Endothelial cell of umbilical vein (primary cell): Measurements from ENCODE around the gene GRAMD1A. TPM values are rescaled to one million over a fixed set of nuclear protein-coding genes. Genes with fewer than 3 reads are reported as not detected.

Source experiments
- BruUV-seq: library from RNA; stranded (reverse); fragments of 400-500 nt; replicated peaks from 2 replicates; lab custom pipeline; 2021; lab: Mats Ljungman, UMichigan
- CTCF ChIA-PET: fragments of 300-600, 350-600 bp; sonication (Branson Sonifier 250); formaldehyde crosslinking; loops from one replicate; lab custom pipeline; 2021; ENCODE audit warnings: antibody characterized with exemption, inconsistent platforms; lab: Charles Lee
- POLR2A ChIA-PET: fragments of 300-600, 350-600 bp; sonication (Branson Sonifier 250); formaldehyde crosslinking; loops from one replicate; lab custom pipeline; 2021; ENCODE audit warnings: antibody characterized with exemption, inconsistent platforms; lab: Charles Lee
- DNase-seq: peaks from one replicate; pipeline ENCODE4 v3.0.0-alpha.2; 2011; ENCODE audit warnings: low read depth, low spot score
- FAIRE-seq: peaks from 2 replicates; lab custom pipeline; 2011; peaks lifted over from hg19 to GRCh38; lab: Jason Lieb, UNC
- H2AFZ ChIP-seq: 2 replicates; pipeline ENCODE4 v1.6.0; 2012; ENCODE audit warnings: low read depth, low read length, control low read depth, inconsistent platforms
- H3K27ac ChIP-seq: 2 replicates; pipeline ENCODE4 v1.5.1; 2011; ENCODE audit warnings: low read depth, mild to moderate bottlenecking, control low read depth, low read length, moderate library complexity; ENCODE audit not compliant: insufficient read depth
- H3K27me3 ChIP-seq, 2 experiments: 2 replicates each; pipeline versions ENCODE4 v1.6.0 to v1.6.1; 2011; ENCODE audit warnings: low read length in 2 of 2, mixed read lengths in 1 of 2; ENCODE audit not compliant: control insufficient read depth in 2 of 2, insufficient read depth in 2 of 2
- H3K36me3 ChIP-seq, 2 experiments: 2 replicates in 1 of 2; 3 replicates in 1 of 2; pipeline ENCODE4 v1.5.1; 2011; ENCODE audit warnings: low read length in 2 of 2, mild to moderate bottlenecking in 1 of 2, moderate library complexity in 1 of 2; ENCODE audit not compliant: control insufficient read depth in 2 of 2, insufficient read depth in 2 of 2; ENCODE audit errors: extremely low read depth in 1 of 2
- H3K4me1 ChIP-seq: 3 replicates; pipeline ENCODE4 v1.5.1; 2011; ENCODE audit warnings: mild to moderate bottlenecking, low read length; ENCODE audit not compliant: control insufficient read depth, insufficient read depth; ENCODE audit errors: extremely low read depth
- H3K4me2 ChIP-seq: 2 replicates; pipeline ENCODE4 v1.6.1; 2011; ENCODE audit warnings: low read length, control low read depth, mixed read lengths; ENCODE audit not compliant: insufficient read depth
- H3K4me3 ChIP-seq, 3 experiments: fragments of 200-600 bp in 1 of 3; sonication (generic), shearing (Covaris generic) in 1 of 3; replicated peaks in 1 of 3; 2 replicates each; pipeline ENCODE4 v1.5.1; 2011 to 2016; ENCODE audit warnings: control low read depth in 3 of 3, low read length in 3 of 3, mild to moderate bottlenecking in 2 of 3, inconsistent platforms in 1 of 3, low read depth in 1 of 3, moderate library complexity in 1 of 3; ENCODE audit not compliant: insufficient read depth in 1 of 3
- H3K79me2 ChIP-seq: 2 replicates; pipeline ENCODE4 v1.6.0; 2012; ENCODE audit warnings: low read length, inconsistent platforms; ENCODE audit not compliant: control insufficient read depth, insufficient read depth
- H3K9ac ChIP-seq: replicated peaks from 2 replicates; pipeline ENCODE3; 2011; ENCODE audit warnings: low read length, control low read depth; ENCODE audit not compliant: insufficient read depth; ENCODE audit errors: extremely low read depth
- H3K9me1 ChIP-seq: replicated peaks from 3 replicates; pipeline ENCODE4 v1.6.0; 2011; ENCODE audit warnings: mild to moderate bottlenecking, low read length; ENCODE audit not compliant: control insufficient read depth, insufficient read depth; ENCODE audit errors: extremely low read depth
- H3K9me3 ChIP-seq: replicated peaks from 2 replicates; pipeline ENCODE4 v1.5.1; 2012; ENCODE audit warnings: low read length, inconsistent platforms; ENCODE audit not compliant: control insufficient read depth, insufficient read depth
- H4K20me1 ChIP-seq: replicated peaks from 2 replicates; pipeline ENCODE3; 2011; ENCODE audit warnings: mild to moderate bottlenecking, low read length; ENCODE audit not compliant: control insufficient read depth, insufficient read depth; ENCODE audit errors: extremely low read depth
- CTCF ChIP-seq, 2 donors: IDR thresholded peaks; 1 replicate in 1 of 2; 2 replicates in 1 of 2; pipeline ENCODE4 v1.5.1; 2011; ENCODE audit warnings: low read length in 2 of 2, mild to moderate bottlenecking in 2 of 2, moderate library complexity in 2 of 2, control low read depth in 1 of 2, inconsistent platforms in 1 of 2, low read depth in 1 of 2; ENCODE audit not compliant: insufficient read depth in 1 of 2; ENCODE audit errors: extremely low read depth in 1 of 2
- EZH2 ChIP-seq: IDR thresholded peaks from 2 replicates; pipeline ENCODE4 v1.6.1; 2012; ENCODE audit warnings: borderline replicate concordance, low read depth, mild to moderate bottlenecking, moderate library complexity, low read length, inconsistent platforms; ENCODE audit not compliant: severe bottlenecking
- FOS ChIP-seq: IDR thresholded peaks from 2 replicates; pipeline ENCODE4 v1.6.1; 2011; ENCODE audit warnings: mild to moderate bottlenecking, low read length, moderate library complexity, borderline replicate concordance; ENCODE audit not compliant: insufficient read depth
- GATA2 ChIP-seq: IDR thresholded peaks from 2 replicates; pipeline ENCODE4 v1.7.0; 2011; ENCODE audit warnings: low read depth, mild to moderate bottlenecking, moderate library complexity, mixed read lengths, low read length; ENCODE audit not compliant: insufficient read length, insufficient read depth
- JUN ChIP-seq: IDR thresholded peaks from 2 replicates; pipeline ENCODE4 v1.6.1; 2011; ENCODE audit warnings: borderline replicate concordance, low read depth; ENCODE audit not compliant: insufficient read length, insufficient read depth
- MYC ChIP-seq: IDR thresholded peaks from one replicate; pipeline ENCODE4 v1.6.1; 2011; ENCODE audit warnings: mild to moderate bottlenecking, low read depth, low read length
- POLR2A ChIP-seq: IDR thresholded peaks from 2 replicates; pipeline ENCODE4 v1.6.1; 2012; ENCODE audit warnings: low read depth, mild to moderate bottlenecking, control low read depth, low read length
- POLR2AphosphoS5 ChIP-seq: IDR thresholded peaks from 2 replicates; pipeline ENCODE4 v1.6.1; 2012; ENCODE audit warnings: low read depth, mild to moderate bottlenecking, control low read depth, low read length, moderate library complexity; ENCODE audit not compliant: insufficient read depth
- dilution Hi-C: fragments of 300-500 bp; cut with MboI; formaldehyde crosslinking; loops from one replicate; pipeline ENCODE4 v1.15.0; 2019; ENCODE audit warnings: low sequenced_read_pairs; ENCODE audit not compliant: extremely low pct_ligation_motif_present
- intact Hi-C: fragments of 100-400 bp; cut with micrococcal nuclease; formaldehyde crosslinking; loops from one replicate; pipeline ENCODE4 v1.10.0; 2022
- polyA plus RNA-seq, 4 experiments: library from polyadenylated mRNA; depleted of rRNA in 3 of 4; stranded (reverse) in 3 of 4; unstranded in 1 of 4; fragments of >200 nt; gene quantifications; 2 replicates each; pipeline versions ENCODE4 v1.2.1 to v1.2.3, GENCODE V29; 2011 to 2012; ENCODE audit warnings: missing spikeins in 1 of 4
- total RNA-seq: library from RNA; stranded (reverse); gene quantifications from 2 replicates; pipeline ENCODE4 v1.2.3, GENCODE V29; 2021
- TF ChIP-seq, protein P1 (sequence below): IDR thresholded peaks from 2 replicates; pipeline ENCODE4 v1.6.1; 2011; ENCODE audit not compliant: insufficient read depth, insufficient read length

Gene GRAMD1A
- total and polyA plus RNA-seq, 2 donors (not counting 3 experiments of a cell fraction or from before 2014, with no cell fraction given), result 127 to 130 TPM

DNA sequence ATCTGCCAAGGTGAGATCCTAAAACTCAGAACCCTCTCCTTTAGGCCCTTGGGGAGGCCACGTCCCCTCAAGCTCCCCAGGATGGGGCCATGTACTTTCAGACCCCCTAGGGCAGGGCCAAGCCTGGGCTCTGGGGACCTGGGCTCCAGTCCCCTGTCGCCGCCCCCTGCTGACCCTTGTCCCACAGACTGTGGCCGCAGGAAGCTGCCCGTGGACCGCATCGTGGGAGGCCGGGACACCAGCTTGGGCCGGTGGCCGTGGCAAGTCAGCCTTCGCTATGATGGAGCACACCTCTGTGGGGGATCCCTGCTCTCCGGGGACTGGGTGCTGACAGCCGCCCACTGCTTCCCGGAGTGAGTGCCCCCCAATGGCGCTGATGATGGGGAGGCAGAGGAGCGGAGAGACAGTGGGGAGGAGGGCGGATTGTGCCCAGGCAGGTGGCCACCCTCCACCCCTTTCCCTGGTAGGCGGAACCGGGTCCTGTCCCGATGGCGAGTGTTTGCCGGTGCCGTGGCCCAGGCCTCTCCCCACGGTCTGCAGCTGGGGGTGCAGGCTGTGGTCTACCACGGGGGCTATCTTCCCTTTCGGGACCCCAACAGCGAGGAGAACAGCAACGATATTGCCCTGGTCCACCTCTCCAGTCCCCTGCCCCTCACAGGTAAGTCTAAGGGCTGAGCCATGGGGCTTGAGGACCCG, 60.2 kb downstream of the GRAMD1A start:
- H3K9ac ChIP-seq, result no peak overlapping the region
- H4K20me1 ChIP-seq, result no peaks in the 10 kb centered on the region
- DNase-seq (no peak), FAIRE-seq (no peak)
- H3K36me3 ChIP-seq, result no peaks in the 10 kb centered on the region
- intact Hi-C loops (no loop called here), dilution Hi-C loops (no loop called here)
- H3K79me2 ChIP-seq, result no peaks in the 10 kb centered on the region
- ChIA-PET POLR2A (no interaction called here), CTCF (interaction anchor here (1.8 kb wide), 1 partner anchor 16 kb away, joined by 10 read pairs; no protein-coding TSS in a partner anchor)
- H3K9me3 ChIP-seq, result no peaks in the 10 kb centered on the region
- no peaks in the 10 kb centered on the region for H3K9me1 ChIP-seq
- no peak overlapping the region for H3K4me3 ChIP-seq
- H3K27me3 ChIP-seq, result peaks cover 0 to 3% of the 10 kb centered on the region in 2 experiments
- no peak overlapping the region for H3K4me2 ChIP-seq
- H2AFZ ChIP-seq, result no peak overlapping the region
- no TSS peak for BruUV-seq
- H3K4me1 ChIP-seq, result no peaks in the 10 kb centered on the region
- TF ChIP-seq GATA2, result no peak
- no peak for TF ChIP-seq CTCF (IDR thresholded peaks at IDR 0.05; ENCODE audit: extremely low read depth in 1 of 2, insufficient read depth in 1 of 2, low read depth in 1 of 2, low read length in 2 of 2)
- no peak overlapping the region for H3K27ac ChIP-seq

GRCh38 chr19:35061583-35062373, 61.7 kb downstream of the GRAMD1A start:
- FAIRE-seq (no peak), DNase-seq (no peak)
- Histone ChIP-seq H3K4me1 (no peaks in the 10 kb centered on the region), H3K79me2 (no peaks in the 10 kb centered on the region), H3K4me3 (no peak overlapping the region), H3K9ac (no peak overlapping the region), H3K27me3 (no peaks in the 10 kb centered on the region), H2AFZ (no peak overlapping the region), H3K36me3 (no peaks in the 10 kb centered on the region), H3K9me1 (no peaks in the 10 kb centered on the region), H4K20me1 (no peaks in the 10 kb centered on the region), H3K4me2 (no peak overlapping the region), H3K27ac (no peak overlapping the region), H3K9me3 (no peaks in the 10 kb centered on the region)
- CTCF ChIA-PET, result interaction anchor here (1.5 kb wide), 1 partner anchor 17 kb away, joined by 5 read pairs; no protein-coding TSS in a partner anchor
- dilution Hi-C loops (no loop called here), intact Hi-C loops (no loop called here)
- no TSS peak for BruUV-seq
- no peak for TF ChIP-seq CTCF (IDR thresholded peaks at IDR 0.05; ENCODE audit: extremely low read depth in 1 of 2, insufficient read depth in 1 of 2, low read depth in 1 of 2, low read length in 2 of 2)
- no peak for TF ChIP-seq MYC
- no peak for TF ChIP-seq EZH2
- no peak for TF ChIP-seq FOS
- TF ChIP-seq JUN, result no peak
- no peak for TF ChIP-seq GATA2
- TF ChIP-seq POLR2AphosphoS5, result no peak
- no peak for TF ChIP-seq POLR2A
- TF ChIP-seq, protein P1, sequence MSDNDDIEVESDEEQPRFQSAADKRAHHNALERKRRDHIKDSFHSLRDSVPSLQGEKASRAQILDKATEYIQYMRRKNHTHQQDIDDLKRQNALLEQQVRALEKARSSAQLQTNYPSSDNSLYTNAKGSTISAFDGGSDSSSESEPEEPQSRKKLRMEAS, result no peak
- POLR2A ChIA-PET, result no interaction called here
